OCI-LY3 (cell line): ENCODE data around the gene NDFIP2.

ENCODE experiments used
- H2AFZ ChIP-seq: fragments of 200-600, 300-600 bp; shearing (Covaris generic); 2 replicates; pipeline ENCODE4 v1.6.0; 2014; ENCODE audit warnings: antibody characterized with exemption, low read depth, low read length
- H3K27ac ChIP-seq: fragments of 200-600, 300-600 bp; sonication (generic); 2 replicates; pipeline ENCODE4 v1.5.1; 2014; ENCODE audit warnings: mild to moderate bottlenecking, low read length, moderate library complexity, mixed read lengths
- H3K27me3 ChIP-seq: fragments of 200-600, 300-600 bp; sonication (generic); 2 replicates; pipeline ENCODE4 v1.6.1; 2014; ENCODE audit warnings: low read depth, low read length, mixed read lengths
- H3K36me3 ChIP-seq: fragments of 200-600, 300-600 bp; sonication (generic); replicated peaks from 2 replicates; pipeline ENCODE3; 2014; ENCODE audit warnings: low read depth, low read length, mixed read lengths
- H3K4me1 ChIP-seq: fragments of 300-600, 200-600 bp; sonication (generic); 2 replicates; pipeline ENCODE4 v1.6.1; 2014; ENCODE audit warnings: low read length, mixed read lengths
- H3K4me2 ChIP-seq: fragments of 200-600, 300-600 bp; sonication (generic); 2 replicates; pipeline ENCODE4 v1.6.1; 2014; ENCODE audit warnings: low read length, mixed read lengths
- H3K4me3 ChIP-seq: fragments of 300-600, 200-600 bp; sonication (generic); 2 replicates; pipeline ENCODE4 v1.5.1; 2014; ENCODE audit warnings: antibody characterized with exemption, mild to moderate bottlenecking, low read length, moderate library complexity
- H3K79me2 ChIP-seq: fragments of 300-600, 200-600 bp; shearing (Covaris generic); 2 replicates; pipeline ENCODE4 v1.6.1; 2014; ENCODE audit warnings: mild to moderate bottlenecking, low read length, mixed read lengths
- H3K9ac ChIP-seq: fragments of 300-600, 200-600 bp; shearing (Covaris generic); 2 replicates; pipeline ENCODE4 v1.6.0; 2014; ENCODE audit warnings: mild to moderate bottlenecking, low read length, moderate library complexity
- H3K9me3 ChIP-seq: fragments of 200-600, 300-600 bp; shearing (Covaris generic); 2 replicates; pipeline ENCODE4 v1.6.1; 2014; ENCODE audit warnings: low read length, mixed read lengths; ENCODE audit not compliant: insufficient read depth
- H4K20me1 ChIP-seq: fragments of 200-600, 300-600 bp; sonication (generic); 2 replicates; pipeline ENCODE4 v1.6.1; 2016; ENCODE audit warnings: low read length, mixed read lengths; ENCODE audit not compliant: insufficient read depth
- EZH2phosphoT487 ChIP-seq: fragments of 200-600 bp; shearing (Covaris generic); IDR thresholded peaks from 2 replicates; pipeline ENCODE4 v1.6.1; 2018; ENCODE audit warnings: antibody characterized with exemption, mixed run types, low read depth
- TF ChIP-seq, protein P1 (sequence below): fragments of 200-600, 300-600 bp; sonication (generic); IDR thresholded peaks from 2 replicates; pipeline ENCODE4 v1.5.1; 2014; ENCODE audit warnings: antibody characterized with exemption, low read length, low read depth

NDFIP2 gene

DNA sequence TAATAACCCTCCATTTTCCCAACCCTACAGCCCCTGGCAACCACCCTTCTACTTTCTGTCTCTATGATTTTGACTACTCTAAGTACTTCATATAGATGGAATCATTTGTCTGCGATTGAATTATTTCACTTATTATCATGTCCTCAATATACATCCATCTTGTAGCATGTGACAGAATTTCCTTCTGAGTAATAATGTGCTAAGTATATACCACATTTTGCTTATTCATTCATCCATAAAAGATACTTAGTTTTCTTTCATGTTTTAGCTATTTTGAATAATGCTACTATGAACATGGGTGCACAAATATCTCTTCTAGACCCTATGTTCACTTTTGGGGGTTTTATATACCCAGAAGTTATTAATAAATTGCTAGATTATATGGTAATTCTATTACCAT, 17.4 kb upstream of the NDFIP2 start:
- Histone ChIP-seq H3K27ac (no peak overlapping the region), H3K4me1 (peaks cover 6% of the 10 kb centered on the region), H3K4me2 (no peak overlapping the region), H3K9ac (no peak overlapping the region), H4K20me1 (no peaks in the 10 kb centered on the region), H3K79me2 (no peaks in the 10 kb centered on the region), H3K27me3 (no peaks in the 10 kb centered on the region), H3K4me3 (no peak overlapping the region), H3K9me3 (no peaks in the 10 kb centered on the region), H2AFZ (no peak overlapping the region), H3K36me3 (no peaks in the 10 kb centered on the region)
- TF ChIP-seq, protein P1, sequence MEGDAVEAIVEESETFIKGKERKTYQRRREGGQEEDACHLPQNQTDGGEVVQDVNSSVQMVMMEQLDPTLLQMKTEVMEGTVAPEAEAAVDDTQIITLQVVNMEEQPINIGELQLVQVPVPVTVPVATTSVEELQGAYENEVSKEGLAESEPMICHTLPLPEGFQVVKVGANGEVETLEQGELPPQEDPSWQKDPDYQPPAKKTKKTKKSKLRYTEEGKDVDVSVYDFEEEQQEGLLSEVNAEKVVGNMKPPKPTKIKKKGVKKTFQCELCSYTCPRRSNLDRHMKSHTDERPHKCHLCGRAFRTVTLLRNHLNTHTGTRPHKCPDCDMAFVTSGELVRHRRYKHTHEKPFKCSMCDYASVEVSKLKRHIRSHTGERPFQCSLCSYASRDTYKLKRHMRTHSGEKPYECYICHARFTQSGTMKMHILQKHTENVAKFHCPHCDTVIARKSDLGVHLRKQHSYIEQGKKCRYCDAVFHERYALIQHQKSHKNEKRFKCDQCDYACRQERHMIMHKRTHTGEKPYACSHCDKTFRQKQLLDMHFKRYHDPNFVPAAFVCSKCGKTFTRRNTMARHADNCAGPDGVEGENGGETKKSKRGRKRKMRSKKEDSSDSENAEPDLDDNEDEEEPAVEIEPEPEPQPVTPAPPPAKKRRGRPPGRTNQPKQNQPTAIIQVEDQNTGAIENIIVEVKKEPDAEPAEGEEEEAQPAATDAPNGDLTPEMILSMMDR, result no peak
- no peak for TF ChIP-seq EZH2phosphoT487

DNA sequence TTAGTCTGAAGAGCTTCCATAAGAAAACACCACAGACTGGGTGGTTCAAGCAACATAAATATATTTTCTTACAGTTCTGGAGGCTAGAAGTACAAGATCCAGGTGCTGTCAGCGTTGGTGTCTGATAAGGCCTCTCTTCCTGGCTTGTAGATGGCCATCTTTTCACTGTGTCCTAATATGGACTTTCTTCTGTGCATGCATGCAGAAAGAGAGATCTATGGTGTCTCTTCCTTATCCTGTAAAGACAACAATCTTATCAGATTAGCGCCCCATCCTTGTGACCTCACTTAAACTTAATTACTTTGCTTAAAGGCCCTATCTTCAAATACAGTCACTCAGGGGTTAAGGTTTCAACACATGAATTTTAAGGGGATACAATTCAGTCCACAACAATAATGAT, 14.1 kb upstream of the NDFIP2 start:
- H3K9me3 ChIP-seq, result no peaks in the 10 kb centered on the region

DNA sequence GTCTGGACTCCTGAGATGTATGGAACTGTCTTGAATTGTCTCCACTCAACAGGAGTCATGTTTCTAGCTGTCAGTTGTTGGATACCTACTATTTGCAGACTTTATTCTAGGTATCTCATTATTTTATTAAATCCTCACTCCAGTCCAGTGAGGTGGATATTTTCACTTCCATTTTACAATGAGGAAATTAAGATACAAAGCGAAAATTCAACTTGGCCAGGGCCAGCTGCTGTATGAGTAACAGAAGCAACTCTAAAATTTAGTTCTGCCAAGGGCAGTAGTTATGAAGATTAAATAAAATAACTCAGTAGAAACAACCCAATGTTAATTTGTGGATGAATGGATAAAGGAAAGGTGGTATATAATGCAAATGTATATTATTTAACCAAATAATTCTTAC, 12.6 kb upstream of the NDFIP2 start:
- H3K4me1 ChIP-seq, result peaks cover 13% of the 10 kb centered on the region
- no peaks in the 10 kb centered on the region for H3K36me3 ChIP-seq
- H2AFZ ChIP-seq, result no peak overlapping the region; the same call in 1 of the 2 replicates
- no peaks in the 10 kb centered on the region for H3K79me2 ChIP-seq
- H3K27me3 ChIP-seq, result no peaks in the 10 kb centered on the region
- H3K27ac ChIP-seq, result no peak overlapping the region
- peak overlapping the region; percentile 53 for H3K4me2 ChIP-seq
- TF ChIP-seq EZH2phosphoT487, result no peak
- TF ChIP-seq, protein P1, result no peak
- H3K4me3 ChIP-seq, result 0 out of 2 replicates have a peak overlapping the region, but pooled peaks have one; percentile 10
- H3K9ac ChIP-seq, result no peak overlapping the region
- no peaks in the 10 kb centered on the region for H3K9me3 ChIP-seq
- no peaks in the 10 kb centered on the region for H4K20me1 ChIP-seq

More for the DNA sequence above, 14.1 kb upstream of the NDFIP2 start:
- Histone ChIP-seq H3K36me3 (no peaks in the 10 kb centered on the region), H3K79me2 (no peaks in the 10 kb centered on the region), H4K20me1 (no peaks in the 10 kb centered on the region), H3K4me1 (peaks cover 13% of the 10 kb centered on the region), H3K4me3 (no peak overlapping the region), H2AFZ (no peak overlapping the region), H3K9ac (no peak overlapping the region), H3K27me3 (no peaks in the 10 kb centered on the region), H3K27ac (no peak overlapping the region), H3K4me2 (no peak overlapping the region)
- no peak for TF ChIP-seq EZH2phosphoT487
- TF ChIP-seq, protein P1, result no peak

DNA sequence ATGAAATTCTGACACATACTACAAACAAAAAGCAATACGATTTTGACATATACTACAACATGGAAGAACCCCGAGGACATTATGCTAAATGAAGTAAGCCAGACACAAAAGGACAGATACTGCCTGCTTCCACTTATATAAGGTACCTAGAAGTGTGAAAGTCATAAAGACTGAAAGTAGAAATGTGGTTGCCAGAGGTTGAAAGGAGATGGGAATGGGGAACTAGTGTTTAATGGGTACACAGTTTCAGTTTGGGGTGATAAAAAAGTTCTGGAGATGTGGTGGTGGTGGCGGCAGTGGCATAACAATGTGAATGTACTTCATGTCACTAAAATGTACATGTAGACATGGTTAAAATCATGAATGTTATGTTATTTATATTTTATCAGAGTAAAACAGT, 12.1 kb upstream of the NDFIP2 start:
- H3K79me2 ChIP-seq, result no peaks in the 10 kb centered on the region
- H3K4me2 ChIP-seq, result peak overlapping the region; percentile 53
- TF ChIP-seq, protein P1, result no peak
- no peak for TF ChIP-seq EZH2phosphoT487
- no peaks in the 10 kb centered on the region for H4K20me1 ChIP-seq
- no peaks in the 10 kb centered on the region for H3K9me3 ChIP-seq
- H2AFZ ChIP-seq, result peak overlapping the region; percentile 9; the same call in 1 of the 2 replicates
- H3K27ac ChIP-seq, result no peak overlapping the region
- H3K4me1 ChIP-seq, result peaks cover 13% of the 10 kb centered on the region
- H3K36me3 ChIP-seq, result no peaks in the 10 kb centered on the region
- no peak overlapping the region for H3K9ac ChIP-seq
- H3K27me3 ChIP-seq, result no peaks in the 10 kb centered on the region
- H3K4me3 ChIP-seq, result 0 out of 2 replicates have a peak overlapping the region, but pooled peaks have one; percentile 10
